GM18520 (cell line): ENCODE data around the gene CCDC77.

Source experiments
- ATAC-seq: cut with Tn5 transposase; IDR thresholded peaks from one replicate; pipeline ENCODE4 v1.9.1; 2021; ENCODE audit not compliant: unreplicated experiment

The CCDC77 gene

GRCh38 chr12:452667-453210, 51.3 kb downstream of the CCDC77 start:
- ATAC-seq, result no peak

DNA sequence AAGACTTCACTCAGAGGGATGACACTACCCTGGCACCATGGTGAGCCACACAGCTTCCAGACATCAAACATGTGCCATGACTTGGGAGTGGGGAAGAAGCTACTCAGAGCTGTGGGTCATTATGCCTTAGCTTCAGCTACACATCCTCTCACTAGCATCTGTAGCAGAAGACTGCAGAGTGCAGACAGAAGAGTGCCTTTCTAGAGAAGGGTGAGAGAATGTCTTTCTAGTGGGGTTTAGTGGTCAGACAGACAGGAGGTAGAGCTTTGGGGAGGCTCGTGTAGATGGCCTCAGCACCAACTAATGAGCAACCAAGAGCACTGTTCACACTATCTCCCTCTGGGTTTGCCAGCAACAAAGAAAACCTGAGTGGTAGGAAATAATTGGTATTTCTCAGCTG, 53.4 kb downstream of the CCDC77 start:
- ATAC-seq, result no peak

DNA sequence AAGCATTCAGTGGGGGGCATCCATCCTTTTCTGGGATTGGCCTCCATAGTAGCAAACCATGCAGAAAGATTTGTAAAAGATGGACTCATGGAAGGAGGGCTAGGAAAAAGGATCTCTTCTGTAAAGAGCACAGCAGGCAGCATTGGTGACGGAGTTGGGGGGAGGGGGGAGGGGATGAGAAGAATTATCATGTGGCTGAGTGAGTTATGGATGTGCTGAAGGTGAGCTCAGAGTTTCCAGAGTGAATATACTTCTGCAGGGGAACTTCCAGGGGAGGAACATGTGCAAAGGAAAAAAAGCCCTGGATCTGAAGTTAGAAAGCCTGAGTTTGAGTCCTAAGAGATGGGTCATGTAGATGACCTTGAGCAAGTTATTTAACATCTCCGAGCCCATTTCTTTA, 54.4 kb downstream of the CCDC77 start:
- no peak for ATAC-seq

DNA sequence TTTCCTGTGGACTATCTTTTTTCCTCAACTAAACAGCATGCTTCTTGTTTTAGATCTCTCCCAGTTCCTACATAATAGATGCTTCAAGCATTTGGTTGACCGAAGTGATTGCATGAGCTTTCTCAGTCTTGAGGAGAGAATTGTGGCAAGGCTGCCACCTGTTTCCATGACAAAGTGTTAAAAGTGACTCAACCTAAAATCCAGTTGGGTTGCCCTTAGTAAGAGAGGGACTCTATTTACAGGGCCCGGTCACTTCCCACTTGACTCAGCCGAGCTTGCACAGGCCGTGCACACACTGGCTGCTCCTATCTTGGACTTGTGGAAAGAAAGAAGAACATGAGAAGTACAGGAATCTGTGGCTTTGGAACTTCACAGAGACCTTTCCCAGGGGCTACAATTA, 56.2 kb downstream of the CCDC77 start:
- no peak for ATAC-seq

GRCh38 chr12:459050-459429, 57.6 kb downstream of the CCDC77 start:
- no peak for ATAC-seq

DNA sequence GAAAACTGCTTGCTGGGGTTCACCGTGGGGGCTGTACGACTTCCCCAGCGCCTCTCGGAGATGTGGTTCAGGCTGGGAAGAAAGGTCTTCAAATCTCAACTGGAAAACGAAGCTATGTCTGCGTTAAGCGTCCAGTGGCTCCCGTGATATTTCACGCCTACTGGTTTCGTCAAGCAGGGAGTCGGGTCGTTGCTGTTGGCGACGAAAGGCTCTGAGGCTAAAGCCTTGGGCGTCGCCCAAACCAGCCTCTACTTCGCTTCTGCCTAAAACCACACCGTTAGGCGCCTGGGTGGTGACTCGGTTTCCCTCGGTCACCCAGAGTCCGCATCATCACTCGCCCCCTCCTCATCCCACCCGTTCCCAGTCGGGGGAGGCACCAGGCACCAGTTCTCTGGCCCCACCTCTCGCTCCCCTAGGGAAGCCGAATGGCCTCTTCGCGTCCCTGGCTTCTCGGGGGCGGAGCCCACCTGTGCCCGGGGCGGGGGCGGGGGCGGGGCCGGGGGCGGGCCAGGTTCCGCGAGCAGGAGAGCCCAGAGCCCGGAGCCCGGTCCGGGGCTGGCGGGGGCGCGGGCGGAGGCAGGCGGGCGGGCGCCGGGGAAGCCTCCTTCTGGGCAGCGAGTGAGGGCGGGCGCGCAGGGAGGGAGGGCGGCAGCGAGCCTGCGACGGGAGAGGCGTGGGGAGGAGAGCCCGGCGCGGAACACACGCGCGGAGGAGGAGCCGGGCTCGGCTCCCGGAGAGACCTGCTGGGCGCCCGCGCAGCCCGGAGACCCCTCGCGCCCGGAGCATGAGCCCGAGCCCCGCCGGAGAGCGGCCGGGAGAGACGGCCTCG, 58.2 kb downstream of the CCDC77 start, which contains the start of gene B4GALNT3:
B4GALNT3 (plus strand) TSS at position 510 of the 829 bp plus-strand sequence. CDS start 438 bp downstream, outside the sequence.
- ATAC-seq, result no peak

DNA sequence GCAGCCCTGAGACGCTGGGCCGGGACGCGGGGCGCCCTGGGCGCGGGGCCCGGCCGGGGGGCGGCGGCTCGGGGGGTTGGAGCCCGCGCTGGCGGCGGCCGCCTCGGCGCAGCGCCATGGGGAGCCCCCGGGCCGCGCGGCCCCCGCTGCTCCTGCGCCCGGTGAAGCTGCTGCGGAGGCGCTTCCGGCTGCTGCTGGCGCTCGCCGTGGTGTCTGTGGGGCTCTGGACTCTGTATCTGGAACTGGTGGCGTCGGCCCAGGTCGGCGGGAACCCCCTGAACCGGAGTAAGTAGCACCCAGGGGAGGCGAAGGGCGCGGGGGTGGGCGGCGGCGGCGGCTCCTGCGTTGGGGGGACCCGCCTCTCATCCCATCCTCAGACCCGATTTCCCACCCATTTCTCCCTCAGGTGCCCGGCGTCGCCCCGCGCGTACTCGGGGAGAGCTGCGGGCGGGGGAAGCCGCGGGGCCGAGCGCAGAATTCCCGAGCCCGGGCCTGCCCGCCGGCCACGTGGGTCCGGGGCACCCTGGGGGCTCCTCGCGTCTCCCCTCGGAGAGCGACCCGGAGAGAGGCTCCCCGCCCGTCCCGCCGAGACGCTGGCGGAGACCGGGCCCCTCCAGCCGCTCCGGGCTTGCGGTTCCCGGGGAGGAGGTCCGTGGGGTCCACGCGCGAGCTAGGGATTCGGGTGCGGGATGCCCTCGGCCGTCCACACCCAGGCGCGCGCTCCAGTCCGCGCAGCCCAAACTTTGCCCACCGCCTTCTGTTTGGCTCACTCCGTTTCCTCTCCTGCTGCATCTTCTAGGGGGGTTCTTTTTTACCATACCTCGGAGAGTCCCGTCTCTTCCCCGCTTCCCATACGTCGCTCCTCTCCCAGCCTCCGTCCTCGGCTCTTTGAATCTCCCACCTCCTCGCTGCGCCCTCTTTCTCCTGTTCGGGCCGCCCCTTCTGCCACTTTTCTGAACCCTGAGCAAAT, 59.1 kb downstream of the CCDC77 start:
- no peak for ATAC-seq

GRCh38 chr12:461425-461824, 60.0 kb downstream of the CCDC77 start:
- ATAC-seq, result no peak

DNA sequence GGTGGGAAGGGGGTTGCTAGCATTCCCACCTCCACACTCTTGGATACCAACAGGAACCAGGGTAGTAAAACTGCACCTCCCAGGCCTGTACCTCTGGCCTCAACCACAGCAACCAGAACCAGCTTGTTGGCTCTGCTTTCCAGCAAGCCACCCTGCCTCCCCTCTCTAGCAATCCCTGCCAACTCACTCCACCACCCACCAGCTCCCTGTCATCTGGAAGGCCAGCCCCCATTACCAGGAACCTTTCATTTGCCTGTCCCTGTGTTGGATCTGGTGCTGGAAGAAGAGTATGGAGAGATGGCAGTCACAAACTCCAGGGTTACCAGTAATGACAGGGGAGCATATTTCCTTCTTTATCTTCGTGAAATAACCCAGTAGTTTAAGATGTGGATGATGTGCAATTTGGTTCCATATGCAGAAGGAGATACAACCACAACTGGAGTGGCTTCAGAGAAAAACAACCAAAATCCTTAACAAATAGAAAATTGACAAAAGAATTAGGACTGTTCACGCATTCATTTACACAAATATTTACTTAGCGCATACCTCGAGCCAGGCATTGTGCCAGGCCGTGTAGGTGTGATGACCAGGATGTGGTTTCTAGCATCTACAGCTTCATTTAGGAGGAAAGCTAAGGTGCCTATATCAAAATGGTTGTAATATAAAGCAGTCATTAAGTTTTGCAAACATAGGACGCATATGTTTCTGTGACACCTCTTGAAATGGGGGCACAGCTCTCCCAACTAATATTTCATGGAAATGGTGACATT, 61.7 kb downstream of the CCDC77 start:
- no peak for ATAC-seq

DNA sequence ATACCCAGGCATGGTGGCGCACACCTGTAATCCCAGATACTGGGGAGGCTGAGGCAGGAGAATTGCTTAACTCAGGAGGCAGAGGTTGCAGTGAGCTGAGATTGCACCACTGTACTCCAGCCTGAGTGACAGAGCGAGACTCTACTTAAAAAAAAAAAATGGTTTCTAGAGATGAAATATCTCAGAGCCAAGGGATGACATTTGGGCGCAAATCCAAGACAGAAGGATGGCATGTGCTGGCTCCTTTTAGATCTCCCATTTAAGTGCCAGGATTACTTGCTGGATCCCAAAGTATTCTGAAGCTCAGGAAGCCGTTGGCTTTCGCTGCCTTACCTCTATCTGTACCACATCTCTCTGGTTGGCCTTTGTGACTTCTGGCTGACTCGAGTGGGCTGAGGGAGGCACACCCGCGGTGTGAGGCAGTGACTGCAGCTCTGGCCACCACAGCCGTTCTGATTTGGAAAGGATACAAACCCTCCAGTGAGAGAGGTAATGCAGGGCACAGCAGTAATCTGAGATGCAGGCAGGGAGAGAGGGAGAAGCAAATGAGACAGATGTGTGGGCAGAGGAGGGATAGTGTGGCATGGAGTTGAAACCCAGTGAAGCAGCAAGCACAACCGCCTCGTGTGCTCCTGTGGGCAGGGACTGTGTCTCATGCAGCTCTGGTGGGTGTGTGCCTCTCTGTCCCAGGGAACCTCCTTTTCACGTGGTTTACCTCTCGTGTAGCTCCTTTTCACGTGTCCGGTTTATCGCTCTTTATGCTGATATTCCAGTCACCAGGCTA, 63.2 kb downstream of the CCDC77 start:
- no peak for ATAC-seq

DNA sequence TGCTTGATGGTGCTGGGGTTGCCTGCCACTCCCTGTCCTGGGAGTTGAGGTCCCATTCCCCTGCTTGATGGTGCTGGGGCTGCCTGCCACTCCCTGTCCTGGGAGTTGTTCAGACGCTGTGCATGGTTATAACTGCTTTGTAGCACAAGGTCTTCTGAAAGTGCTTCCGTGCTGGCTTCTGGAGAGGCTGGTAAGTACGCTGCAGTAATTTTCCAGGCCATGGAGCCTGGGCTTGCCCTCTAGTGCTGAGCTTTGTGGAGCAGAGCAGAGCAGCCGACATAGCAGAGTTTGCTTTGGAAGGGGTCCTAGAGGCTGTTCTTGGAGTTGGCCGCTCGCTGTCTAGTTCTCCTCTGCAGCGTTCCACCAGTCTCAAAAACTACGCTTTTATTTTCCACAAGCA, 64.6 kb downstream of the CCDC77 start:
- ATAC-seq, result no peak

- ATAC-seq, result no peak
Measured at GRCh38 chr12:466762-467161, 65.3 kb downstream of the CCDC77 start.

DNA sequence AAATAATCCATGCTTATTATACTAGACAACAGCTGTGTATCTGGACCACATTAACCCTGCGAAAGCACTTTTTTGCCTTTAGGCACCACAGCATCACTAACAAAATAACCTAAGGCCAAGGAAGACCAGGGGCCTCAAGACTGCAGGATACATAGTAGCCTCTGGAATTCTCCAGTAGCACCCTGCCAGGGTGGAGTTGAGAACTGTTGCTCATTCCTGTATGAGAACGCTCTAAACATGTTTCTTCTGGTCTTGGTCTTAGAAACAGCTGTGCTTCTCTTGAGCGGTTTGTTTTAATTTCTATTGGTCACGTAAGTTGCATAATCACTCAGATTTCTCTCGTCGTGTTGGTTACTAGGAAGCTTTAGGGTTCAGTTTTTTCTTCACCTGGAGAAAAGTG, 66.1 kb downstream of the CCDC77 start:
- ATAC-seq, result no peak

DNA sequence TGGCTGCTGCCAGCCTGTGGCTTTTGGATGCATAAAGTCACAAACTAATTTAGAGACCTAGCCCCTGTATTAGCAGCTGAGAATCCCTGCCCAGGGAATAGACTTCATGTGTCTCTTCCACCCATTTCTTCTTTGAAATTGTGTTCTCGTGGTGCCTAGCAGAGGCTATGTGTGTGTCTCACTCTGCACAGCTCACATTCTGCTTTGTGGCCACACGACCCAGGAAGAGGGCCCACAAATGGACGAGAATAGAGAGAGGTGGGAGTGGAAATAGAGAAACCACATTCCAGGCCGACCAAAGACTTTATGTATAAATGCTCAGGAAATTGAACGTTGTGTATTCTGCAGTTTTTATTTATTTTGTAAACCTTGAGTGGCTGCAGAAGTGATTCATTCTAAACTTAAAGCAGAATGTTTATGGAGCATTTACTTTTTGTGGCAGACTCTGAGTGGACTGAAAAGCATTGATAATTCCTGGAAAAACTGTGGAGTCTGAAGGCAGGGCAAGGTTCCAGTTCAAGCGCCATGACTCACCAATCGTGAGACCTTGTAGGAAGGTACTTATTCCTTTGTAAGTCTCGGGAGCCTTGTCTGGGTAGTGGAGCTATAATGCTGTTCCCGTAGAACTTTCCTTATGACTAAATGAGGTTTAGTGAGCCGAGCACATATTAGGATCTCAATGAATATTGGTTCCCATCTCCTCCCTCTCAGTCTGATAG, 67.4 kb downstream of the CCDC77 start:
- no peak for ATAC-seq

DNA sequence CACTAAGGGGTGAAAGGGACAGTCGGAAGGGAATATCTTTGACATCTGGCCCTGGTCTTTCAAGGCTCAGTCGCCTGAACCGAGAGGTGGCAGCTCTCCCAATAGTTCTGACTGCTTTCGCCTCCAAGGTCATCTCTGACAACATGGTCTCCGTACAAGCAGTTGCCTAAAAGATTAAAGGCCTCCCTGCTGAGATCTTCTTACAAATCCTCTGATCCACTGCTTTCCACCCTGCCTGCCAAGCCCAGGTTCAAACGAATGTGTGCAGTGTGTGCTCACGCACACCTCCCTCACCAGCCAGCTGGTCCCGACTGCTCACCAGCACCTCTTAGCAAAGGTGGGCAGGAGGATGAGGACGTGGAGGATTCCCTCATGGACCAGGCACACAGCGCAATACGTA, 68.7 kb downstream of the CCDC77 start:
- ATAC-seq, result no peak

GRCh38 chr12:473198-473597, 71.8 kb downstream of the CCDC77 start:
- ATAC-seq, result no peak

DNA sequence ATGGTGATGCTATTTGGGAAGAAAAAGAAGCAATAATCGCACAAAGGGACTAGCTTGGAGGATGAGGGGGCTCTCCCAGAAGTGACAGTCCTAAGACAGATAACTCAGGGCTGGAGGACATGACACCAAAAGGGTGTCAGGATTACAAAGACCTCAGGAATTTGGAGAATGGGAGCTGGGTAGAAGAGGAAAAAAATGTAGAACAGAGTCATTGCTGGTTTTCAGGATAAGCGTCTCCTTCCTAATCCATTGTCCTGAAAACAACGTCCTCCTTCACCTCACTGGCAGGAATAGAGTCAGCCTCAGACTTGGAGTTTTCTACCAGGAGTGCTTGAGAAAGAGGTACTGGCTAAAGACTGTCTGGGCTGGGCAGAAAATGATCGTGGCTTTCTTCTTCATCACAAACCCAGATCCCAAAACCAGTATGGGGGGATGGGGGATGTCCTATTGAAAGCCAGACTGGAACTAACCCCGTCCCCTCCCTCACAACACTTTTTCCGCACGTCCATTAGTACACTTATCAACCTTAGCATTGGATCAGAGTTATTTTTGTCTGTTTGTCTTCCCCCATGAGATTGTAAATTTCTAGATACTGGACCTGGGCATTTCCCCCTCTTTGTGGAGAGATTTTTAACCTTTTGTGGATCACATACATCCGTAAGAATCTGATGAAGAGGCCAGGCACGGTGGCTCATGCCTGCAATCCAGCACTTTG, 72.6 kb downstream of the CCDC77 start:
- ATAC-seq, result no peak

GRCh38 chr12:475286-475685, 73.8 kb downstream of the CCDC77 start:
- no peak for ATAC-seq

DNA sequence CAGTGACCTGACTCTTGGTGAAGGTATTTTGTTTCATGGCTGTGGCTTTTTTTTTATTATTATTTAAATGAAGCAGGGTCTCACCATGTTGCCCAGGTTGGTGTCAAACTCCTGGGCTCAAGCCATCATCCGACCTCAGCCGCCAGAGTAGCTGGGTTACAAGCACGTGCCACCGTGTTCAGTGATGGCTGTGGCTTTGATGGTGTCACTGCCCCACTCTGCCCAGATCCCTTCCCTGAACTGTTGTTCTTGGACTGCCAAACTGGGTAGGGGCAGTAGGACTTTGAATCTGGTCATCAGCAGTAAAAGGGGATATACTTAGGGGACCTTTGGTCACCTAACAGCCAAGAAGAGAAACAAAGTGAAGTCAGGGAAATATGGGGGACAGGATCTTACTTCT, 77.7 kb downstream of the CCDC77 start:
- no peak for ATAC-seq
